ENCODE data around the gene RPRD1A.
"Not testable (repeated sequence)": the region's sequence is repeated elsewhere in the genome, so short reads cannot be mapped to it uniquely, and the experiment has no call there.

Gene RPRD1A

GRCh38 chr18:35969676-35970075, 97.7 kb downstream of the RPRD1A start:
- DNase-seq (ENCODE audit: low spot score), result no peak

- no peak for DNase-seq (ENCODE audit: low spot score)
Observed at GRCh38 chr18:35968278-35968880, 99.0 kb downstream of the RPRD1A start.

- DNase-seq (ENCODE audit: low spot score), result not testable (repeated sequence)
Observed at GRCh38 chr18:35967866-35968265, 99.5 kb downstream of the RPRD1A start.

- DNase-seq (ENCODE audit: low spot score), result no peak
Observed at GRCh38 chr18:35964319-35964718, 103.0 kb downstream of the RPRD1A start.

- DNase-seq (ENCODE audit: low spot score), result no peak
Observed at GRCh38 chr18:35962320-35962719, 105.0 kb downstream of the RPRD1A start.

GRCh38 chr18:35956226-35956625, 111.1 kb downstream of the RPRD1A start:
- no peak for DNase-seq (ENCODE audit: low spot score)

- DNase-seq (ENCODE audit: low spot score), result no peak
Observed at GRCh38 chr18:35953688-35954087, 113.7 kb downstream of the RPRD1A start.

- DNase-seq (ENCODE audit: low spot score), result no peak
Observed at GRCh38 chr18:35950628-35950982, 116.8 kb downstream of the RPRD1A start.

GRCh38 chr18:35949903-35950627, 117.3 kb downstream of the RPRD1A start:
- no peak for DNase-seq (ENCODE audit: low spot score)

GRCh38 chr18:35949090-35949489, 118.3 kb downstream of the RPRD1A start:
- no peak for DNase-seq (ENCODE audit: low spot score)

GRCh38 chr18:35948080-35948479, 119.3 kb downstream of the RPRD1A start:
- no peak for DNase-seq (ENCODE audit: low spot score)

GRCh38 chr18:35942661-35943060, 124.7 kb downstream of the RPRD1A start:
- DNase-seq (ENCODE audit: low spot score), result no peak

- no peak for DNase-seq (ENCODE audit: low spot score)
Observed at GRCh38 chr18:35942133-35942532, 125.2 kb downstream of the RPRD1A start.

- DNase-seq (ENCODE audit: low spot score), result no peak
Observed at GRCh38 chr18:35941299-35941698, 126.1 kb downstream of the RPRD1A start.

All from COLO829 (cell line).